ENCODE results near the gene GALNTL6.

DNA sequence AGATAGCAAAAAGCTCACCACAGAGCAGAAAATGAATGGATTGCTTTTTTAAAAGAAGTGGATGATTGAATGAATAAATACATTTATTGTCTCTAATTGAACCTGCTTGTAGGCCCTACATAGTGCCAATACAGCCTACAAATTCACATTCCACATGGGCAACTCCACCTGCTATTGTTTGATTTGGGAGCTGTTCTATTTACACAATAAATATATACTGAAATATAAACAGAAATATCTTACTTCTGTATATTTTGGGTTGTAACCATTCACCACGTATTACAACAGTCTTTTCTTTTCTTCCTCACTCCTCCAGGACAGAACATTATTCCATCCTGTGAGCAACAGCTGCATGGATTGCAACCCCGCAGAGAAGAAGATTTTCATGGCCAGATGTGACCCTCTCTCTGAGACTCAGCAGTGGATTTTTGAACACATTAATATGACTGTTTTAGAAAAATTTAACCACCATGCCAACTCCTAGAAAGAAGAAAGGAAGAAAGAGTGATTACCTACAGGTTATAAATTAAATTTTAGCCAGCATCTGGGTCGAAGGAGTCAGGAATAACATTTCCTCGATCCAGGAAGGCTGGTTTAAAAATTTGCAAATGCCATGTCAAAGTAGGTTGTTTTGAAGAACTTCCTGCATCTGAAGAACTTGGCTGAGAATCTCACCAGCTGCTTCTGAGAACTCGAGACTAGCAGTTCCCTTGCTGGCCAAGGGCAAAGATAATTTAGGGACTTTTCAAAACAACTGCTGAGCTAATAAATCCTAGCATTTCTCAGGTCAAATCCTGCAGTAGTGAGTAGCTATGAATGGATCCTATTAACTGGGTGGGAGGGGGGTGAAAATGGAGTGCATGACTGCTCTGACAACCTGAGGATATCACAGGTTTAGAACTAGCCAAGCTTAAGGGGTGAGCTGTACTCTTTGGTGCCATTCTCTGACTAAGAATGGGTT is 1226.7 kb downstream of the GALNTL6 start:
- TF ChIP-seq SP1 (IDR thresholded peaks at IDR 0.05) (no peak), FOXA1 (IDR thresholded peaks at IDR 0.05) (no peak), ELF4 (IDR thresholded peaks at IDR 0.05) (no peak), SUZ12 (IDR thresholded peaks at IDR 0.05) (no peak), FOXM1 (IDR thresholded peaks at IDR 0.05; ENCODE audit: borderline replicate concordance) (no peak), NFRKB (IDR thresholded peaks at IDR 0.05) (no peak), CTBP1 (IDR thresholded peaks at IDR 0.05; ENCODE audit: borderline replicate concordance) (no peak), BHLHE40 (IDR thresholded peaks at IDR 0.05; ENCODE audit: borderline replicate concordance) (no peak)
